Brain pericyte (primary cell): ENCODE data around the gene OR4K5.
"Not testable (repeated sequence)": the region's sequence is repeated elsewhere in the genome, so short reads cannot be mapped to it uniquely, and the experiment has no call there.

Experiments
- DNase-seq: peaks from one replicate; pipeline ENCODE4 v3.0.0-alpha.2; 2012; ENCODE audit warnings: low read depth, low spot score

OR4K5 gene

GRCh38 chr14:19920021-19920657, at the start of gene OR4K5:
OR4K5 (plus strand) TSS chr14:19920607; CDS start chr14:19920607, 0 bp downstream.
- no peak for DNase-seq

GRCh38 chr14:19873178-19873577, 47.2 kb upstream of the OR4K5 start:
- no peak for DNase-seq

DNA sequence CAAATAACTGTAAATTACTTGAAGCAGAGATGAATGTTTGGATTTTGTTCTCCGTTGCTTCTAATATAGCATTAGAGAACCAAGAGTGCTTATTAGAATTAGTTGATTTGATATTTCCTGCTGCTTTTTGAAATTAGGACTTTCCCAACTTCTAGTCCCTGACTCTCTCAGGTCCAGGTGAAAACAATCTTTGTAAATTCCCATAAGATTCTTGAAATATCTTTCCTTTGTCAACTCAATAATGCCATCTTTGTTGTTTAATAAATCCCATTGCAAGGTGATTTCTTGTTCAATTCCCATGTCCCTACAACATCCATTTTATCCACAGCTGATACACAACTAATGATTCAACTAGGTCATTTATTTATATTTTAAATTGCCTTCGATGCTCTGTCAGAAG, 45.6 kb upstream of the OR4K5 start, which contains the start of gene OR4K2:
TSS of gene OR4K2 (plus strand) at position 301 of the 400 bp plus-strand sequence. CDS start 1,126 bp downstream, outside the sequence.
- no peak for DNase-seq

DNA sequence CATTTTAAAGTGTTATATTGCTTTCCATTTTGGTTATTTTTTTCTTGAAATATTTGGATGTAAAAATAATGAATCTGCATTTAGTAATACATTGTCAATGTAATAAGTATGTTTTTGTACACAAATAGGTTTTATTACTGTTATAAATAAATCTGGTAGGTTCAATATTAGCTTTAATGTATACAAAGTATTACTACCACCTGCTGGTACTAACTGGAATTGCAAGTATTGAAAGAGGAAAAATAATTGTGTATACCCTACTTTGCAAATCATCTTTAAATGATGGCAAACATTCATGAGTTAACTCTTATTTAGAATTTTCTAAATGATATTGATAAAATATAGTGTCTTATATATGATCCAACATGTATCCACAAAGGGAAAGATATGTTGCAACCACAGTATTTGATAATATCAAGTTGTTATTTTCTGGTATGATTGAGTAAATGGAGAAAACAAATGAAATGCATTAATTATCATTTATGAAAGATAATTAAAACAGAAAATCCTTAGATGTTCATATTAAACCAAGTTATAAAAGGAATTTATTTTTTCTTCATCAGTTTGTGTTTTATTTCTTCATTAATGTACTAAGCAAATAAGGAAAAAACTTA, 42.3 kb upstream of the OR4K5 start:
- DNase-seq = no peak

GRCh38 chr14:19895282-19895681, 25.1 kb upstream of the OR4K5 start:
- DNase-seq = no peak

DNA sequence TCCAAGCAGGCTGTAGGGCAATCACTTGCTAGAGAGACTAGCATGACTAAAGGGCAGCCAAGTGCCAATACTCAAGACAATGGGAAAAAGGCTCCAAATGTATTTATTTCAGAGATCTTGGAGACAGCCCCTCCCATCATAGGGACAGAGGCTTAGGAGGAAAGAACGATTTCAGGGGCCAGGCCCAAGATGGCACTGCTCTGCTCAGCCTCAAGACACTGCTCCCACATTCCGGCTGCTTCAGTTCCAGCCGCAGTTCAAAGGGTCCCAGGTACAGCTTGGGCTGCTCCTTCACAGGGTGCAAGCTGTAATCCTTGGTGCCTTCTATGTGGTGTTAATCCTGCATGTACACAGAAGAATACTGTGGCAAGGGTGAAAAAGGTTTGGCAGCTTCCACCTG, 19.4 kb upstream of the OR4K5 start:
- no peak for DNase-seq

DNA sequence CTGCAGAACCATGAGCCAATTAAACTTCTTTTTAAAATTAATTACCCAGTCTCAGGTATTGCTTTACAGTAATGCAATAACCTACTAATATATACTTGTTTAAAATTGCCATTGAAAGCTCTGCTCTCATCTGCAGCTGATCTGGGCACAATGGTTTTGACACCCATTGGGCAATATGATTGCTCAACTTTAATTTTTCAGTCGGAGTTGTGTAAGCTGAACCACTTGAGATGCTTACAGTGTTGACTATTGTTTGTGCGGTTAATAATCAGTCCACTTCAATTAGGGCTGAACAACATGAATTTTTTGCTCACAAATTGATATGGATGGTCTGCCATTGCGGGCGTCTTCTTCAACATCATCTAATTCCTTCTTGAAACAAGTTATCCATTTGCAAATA, 18.0 kb upstream of the OR4K5 start:
- DNase-seq = no peak

GRCh38 chr14:19906665-19907064, 13.7 kb upstream of the OR4K5 start:
- DNase-seq = no peak

DNA sequence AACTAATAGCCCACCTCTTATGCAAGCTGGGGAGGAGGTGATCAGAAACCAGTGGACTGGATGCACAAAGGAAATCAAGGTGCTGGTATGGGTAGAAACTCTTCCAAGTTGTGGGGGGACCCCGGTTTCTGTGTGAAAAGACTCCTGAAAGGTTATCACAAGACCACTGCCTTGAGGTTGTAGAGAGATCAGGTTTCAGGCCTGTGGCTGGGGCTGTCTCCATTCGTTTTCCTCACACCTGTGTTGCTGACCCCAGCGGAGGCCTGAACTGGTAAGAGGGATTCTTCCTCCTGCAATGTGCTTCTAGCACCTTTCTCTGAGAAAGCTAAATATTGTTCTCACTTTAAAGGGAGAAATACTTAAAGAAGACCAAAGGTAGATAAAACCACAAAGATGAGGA, 9.3 kb upstream of the OR4K5 start:
- DNase-seq = no peak

GRCh38 chr14:19917243-19917642, 3.2 kb upstream of the OR4K5 start:
- DNase-seq = no peak

GRCh38 chr14:19917955-19918518, 2.4 kb upstream of the OR4K5 start:
- DNase-seq = no peak

- DNase-seq = no peak
These were observed 1.7 kb upstream of the OR4K5 start for GRCh38 chr14:19918553-19919264.

- DNase-seq = no peak
These were observed 10.2 kb downstream of the OR4K5 start, which contains the start of gene OR4K1 for GRCh38 chr14:19930617-19931016. OR4K1 (plus strand) TSS chr14:19930917; CDS start chr14:19935667, 4,750 bp downstream.

DNA sequence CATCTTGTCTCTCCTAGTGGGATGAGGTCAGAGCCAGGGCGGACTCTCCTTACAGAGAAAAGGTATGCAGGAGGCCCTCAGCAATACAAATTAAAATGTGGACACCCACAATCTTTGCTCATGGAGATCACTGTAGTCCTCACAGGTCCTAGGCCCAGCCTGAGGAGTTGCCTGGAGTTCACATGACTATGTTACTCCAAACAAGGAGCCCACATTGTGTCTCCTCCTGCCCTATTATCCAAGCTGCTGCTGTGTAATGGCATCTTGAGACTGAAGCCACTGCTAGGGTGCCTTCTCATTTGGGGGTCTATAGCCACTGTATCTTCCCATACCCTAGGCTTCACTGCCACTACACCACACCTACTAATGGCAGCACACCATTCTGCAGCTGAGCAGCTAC, 21.3 kb downstream of the OR4K5 start:
- no peak for DNase-seq

GRCh38 chr14:19947413-19948090, 27.1 kb downstream of the OR4K5 start:
- no peak for DNase-seq

- no peak for DNase-seq
These were observed 28.8 kb downstream of the OR4K5 start for GRCh38 chr14:19949218-19949617.

DNA sequence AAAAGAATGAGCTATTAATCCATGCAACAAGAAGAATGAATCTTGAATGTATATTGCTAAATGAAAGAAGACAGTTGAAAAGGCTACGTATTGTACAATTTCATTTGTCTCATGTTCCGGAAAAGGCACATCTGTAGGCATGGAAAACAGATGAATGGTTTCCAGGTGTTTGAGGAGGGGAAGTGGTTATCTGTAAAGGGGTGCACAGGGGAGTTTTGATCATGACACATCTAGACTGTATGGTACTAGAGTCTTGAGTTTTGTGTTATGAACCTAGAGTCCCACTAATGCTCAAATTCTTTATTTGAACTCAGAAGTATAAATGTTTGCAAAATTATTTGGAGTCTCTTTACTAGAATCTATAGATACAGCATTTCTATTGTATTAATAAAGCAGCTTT, 49.3 kb downstream of the OR4K5 start:
- DNase-seq = not testable (repeated sequence)
